SKM-1 treated with dmso at 0.1 percent for 144 hours (cell line): ENCODE data around the gene EPB42.
A peak's percentile ranks its signal among the peaks of the same experiment; 100 is the strongest.
"Not testable (repeated sequence)": the region's sequence is repeated elsewhere in the genome, so short reads cannot be mapped to it uniquely, and the experiment has no call there.

Experiments
- DNase-seq: peaks from one replicate; lab custom pipeline; 2025; ENCODE audit not compliant: unreplicated experiment; lab: John Stamatoyannopoulos, UW

Gene EPB42

DNA sequence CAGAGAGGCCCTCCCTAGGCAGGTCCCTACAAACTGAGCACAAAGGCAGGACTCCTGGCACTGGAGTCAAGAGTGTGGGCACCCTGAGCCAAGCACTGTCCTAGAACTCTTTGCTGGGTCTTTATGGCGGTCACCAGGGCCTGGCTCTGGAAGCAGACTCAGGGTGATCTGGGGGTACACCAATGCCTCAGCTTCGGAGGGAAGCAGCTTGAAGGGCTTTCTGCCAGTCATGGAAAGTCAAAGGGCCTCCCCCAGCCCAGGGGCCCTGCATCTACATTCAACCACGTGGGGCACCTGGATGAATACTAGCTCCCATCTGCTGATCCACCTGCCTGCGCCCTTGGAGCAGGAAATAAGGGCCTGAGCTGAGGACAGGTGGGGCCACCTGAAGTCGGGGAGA lies 7.4 kb downstream of the EPB42 start:
- no peak for DNase-seq

DNA sequence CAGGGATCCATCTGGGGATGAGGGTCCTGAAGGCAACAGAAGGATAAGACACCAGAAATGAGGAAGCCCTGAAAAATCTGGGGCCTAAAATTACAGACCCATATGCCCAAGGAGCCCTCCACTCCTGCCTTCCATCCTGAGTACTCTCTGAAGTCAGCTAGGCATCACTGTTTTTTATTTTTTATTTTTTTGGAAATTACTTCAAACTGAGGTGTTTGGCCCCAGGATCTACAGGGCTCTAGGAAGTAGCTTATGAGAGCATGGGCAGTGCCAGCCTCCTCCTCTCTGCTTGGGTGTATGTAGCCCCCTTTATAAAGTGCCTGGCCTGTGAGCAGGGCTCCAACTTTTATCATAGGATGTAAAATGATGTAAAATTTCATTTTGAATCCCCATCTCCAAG lies 7.9 kb downstream of the EPB42 start:
- DNase-seq, result no peak

DNA sequence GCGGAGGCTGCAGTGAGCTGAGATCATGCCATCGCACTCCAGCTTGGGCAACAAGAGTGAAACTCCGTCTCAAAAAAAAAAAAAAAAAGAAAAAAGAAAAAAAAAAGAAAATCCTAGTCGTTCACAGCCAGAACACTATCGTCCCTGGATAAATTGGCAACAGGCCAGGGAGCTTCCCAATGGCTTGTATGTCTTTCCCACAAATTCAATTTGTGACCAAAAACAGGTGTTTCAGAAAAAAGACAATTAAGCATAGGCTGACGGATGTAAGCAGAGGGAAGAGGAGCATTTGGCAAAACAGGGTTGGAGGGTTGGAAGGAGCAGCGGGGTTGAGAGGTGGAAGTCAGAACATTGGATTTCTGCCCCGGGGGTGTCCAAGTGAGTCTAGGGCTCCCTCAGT lies 8.5 kb downstream of the EPB42 start:
- DNase-seq, result no peak

DNA sequence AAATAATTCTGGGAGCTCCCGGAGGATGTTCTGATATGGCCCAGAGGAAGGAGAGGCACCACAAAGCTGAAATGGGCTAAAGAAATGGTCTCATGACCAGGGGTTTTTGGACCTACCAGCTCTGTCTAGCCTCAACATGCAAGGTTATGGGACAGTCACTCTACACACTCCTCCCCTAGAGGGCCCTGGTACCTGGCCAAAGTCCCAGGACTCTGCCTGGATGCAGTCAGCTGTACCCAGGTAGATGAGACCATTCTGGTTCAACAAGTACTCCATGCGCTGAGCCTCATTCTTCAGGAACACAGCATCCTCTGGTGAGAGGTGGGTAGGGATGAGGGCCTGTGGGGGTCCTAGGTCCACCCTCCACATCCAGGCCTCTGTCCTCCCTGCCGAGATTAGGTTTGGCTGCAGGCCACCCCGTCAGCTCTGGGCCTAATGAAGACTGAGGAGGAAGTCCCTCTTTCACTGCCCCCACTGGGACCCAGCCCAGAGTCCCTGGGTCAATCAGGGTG lies 9.5 kb downstream of the EPB42 start:
- DNase-seq, result no peak

DNA sequence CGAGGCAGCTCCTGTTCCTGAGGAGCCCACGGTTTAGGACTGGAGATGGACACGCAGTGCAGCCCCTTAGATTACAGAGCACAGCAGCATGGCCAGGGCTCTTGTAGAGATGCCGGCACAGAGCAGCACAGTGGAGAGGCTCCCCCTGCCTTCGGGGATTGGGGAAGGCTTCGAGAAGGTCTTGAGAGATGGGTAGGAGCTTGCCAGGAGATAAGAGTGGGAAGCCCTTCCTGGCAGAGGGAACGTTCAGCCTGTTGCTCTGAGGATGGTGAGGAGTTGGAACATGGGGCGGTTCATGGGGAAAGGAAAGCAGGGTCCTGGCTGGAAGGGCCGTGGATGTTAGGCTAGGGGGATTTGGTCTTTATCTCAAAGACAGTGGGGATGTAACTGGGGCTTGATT lies 10.0 kb downstream of the EPB42 start:
- no peak for DNase-seq

DNA sequence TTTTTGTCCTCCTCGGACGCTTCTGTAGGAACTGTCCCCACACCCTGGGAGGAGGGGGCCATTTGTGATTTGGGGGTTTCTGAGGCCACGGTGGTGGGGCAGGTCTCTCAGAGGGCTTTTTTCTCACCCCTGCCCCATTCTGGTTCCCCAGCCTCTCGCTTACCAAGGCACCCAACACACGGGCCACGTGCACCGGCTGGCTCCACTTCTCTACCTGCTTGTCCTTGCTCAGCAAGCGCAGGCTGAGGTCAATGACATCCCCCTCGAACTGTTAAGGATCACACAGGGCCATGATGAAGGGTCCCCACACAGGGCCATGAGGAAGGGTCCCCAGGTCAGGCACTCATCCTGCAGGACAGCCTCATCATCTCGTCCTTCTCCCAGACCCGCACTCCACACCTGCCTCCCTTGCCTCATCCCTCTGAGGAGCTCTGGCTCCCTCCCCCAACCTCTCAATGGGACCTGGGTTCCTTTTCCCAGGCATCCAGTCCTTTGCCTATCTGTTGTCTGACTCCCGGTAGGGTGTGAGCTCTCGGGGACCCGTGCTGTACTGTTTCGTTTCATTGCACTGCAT lies 10.6 kb downstream of the EPB42 start:
- no peak for DNase-seq

DNA sequence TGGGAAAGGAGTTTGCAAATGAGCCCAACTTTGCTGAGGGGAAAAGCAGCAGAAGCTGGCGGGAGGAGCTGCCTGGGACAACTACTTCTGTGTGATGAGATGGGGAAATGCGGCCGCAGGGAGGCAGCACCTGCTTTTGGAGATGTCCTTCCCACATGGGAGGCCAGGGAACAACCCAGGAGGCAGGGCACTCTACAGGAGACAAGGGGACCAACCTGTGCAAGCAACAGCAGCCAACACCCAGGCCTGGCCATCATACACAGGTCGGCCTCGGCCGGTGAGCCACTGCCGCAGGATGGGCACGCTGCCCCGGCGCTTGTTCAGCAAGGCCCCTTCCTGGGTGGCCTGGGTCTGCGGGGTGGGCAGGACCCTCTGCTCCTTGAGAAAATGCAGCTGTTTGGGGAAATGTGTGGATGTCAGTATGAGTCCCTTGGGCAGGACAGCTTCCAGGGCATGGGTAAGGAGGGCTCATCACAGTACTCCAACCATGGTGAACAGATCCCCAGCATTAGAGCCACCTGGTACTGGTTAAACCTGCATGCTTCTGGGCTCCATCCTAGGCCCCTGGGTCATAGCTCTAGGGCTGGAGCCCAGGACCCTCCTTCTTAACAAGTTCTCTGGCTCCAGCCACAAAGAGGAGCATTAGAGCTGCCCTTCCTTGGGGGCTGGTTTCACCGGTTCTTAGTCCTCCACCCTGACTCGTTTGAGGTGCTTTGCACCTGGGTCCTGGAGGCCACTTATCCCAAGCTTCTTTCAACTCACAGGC lies 11.6 kb downstream of the EPB42 start:
- DNase-seq, result no peak

DNA sequence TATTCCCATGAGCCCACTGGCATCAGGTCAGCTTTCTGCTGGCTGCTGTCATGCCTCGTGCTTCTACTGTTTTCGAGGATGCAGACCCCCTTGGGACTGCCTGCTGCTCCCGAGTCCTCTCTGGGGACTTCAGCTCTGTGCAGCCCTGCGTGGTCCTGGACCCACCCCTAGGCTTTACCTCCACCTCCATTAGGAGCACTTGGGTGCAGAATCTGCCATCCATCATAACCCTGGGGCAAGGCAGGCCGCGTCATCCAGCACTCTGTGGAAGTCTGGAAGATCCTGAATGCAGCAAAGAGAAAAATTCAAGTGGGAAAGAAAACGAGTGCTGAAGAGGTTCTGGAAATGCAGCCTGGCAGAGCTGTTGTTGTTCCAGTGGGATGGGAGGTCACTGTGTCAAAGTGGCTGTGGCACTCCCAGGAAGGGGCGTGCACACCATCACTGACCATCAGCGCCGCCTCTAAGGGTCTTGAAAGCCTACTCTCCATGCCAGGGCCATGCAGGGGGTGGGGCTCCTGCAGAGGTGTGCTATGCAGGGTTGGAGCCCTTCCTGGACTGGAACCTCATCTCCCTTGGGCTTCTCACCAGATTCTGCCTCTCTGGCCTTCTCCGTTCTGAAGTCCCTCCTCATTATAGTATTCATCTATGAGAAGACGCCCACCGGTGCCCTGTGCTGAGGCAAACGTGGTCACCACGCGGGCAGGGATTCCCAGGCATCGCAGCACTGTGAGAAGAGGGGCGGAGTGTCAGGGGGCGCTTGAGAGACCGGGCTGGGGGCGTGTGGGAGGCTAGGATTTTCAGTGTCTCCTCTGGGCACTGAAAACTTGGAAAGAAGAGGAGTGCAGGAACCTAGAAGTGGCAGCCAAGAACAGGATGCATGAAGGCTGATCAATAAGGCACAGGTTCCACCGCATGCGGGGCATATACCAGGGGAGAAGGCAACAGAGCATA lies 12.5 kb downstream of the EPB42 start:
- no peak for DNase-seq

DNA sequence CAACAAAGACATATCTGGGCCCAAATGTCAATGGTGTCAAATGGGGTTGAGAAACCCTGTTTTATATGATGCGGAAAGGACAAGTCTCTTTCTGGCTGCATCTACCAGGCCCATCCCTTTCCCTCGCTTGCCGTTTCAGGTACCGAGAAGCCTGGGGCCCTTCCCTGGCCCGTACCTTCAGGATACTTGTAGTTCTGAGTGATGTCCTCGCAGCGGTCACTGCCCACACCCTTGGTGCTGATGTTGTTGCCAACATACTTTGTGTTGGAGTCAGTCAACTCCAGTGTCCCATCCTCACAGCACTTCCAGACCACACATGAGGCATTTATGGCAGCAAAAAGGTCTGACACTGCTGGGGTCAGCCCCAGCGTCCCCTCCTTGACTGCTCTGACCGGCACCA lies 13.8 kb downstream of the EPB42 start:
- DNase-seq, result no peak

DNA sequence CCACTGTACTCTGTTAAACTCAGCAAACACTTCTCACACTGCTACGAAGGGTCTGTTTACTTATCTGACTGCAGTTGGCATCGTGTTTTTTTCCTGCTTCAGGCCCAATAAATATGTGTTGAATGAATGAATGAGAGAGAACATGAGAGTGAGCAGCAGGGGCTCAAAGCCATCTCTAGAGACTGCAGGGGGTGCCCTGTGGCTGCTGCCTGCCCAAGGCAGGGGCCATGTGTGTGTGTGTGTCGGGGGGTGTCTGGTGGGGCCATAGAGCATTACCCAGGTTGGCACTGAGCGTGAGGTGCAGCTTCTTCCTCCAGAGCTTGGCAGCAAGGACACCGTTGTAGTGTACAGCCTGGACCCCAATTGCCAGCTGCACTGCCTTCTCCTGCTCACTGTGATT lies 14.8 kb downstream of the EPB42 start:
- DNase-seq, result no peak

DNA sequence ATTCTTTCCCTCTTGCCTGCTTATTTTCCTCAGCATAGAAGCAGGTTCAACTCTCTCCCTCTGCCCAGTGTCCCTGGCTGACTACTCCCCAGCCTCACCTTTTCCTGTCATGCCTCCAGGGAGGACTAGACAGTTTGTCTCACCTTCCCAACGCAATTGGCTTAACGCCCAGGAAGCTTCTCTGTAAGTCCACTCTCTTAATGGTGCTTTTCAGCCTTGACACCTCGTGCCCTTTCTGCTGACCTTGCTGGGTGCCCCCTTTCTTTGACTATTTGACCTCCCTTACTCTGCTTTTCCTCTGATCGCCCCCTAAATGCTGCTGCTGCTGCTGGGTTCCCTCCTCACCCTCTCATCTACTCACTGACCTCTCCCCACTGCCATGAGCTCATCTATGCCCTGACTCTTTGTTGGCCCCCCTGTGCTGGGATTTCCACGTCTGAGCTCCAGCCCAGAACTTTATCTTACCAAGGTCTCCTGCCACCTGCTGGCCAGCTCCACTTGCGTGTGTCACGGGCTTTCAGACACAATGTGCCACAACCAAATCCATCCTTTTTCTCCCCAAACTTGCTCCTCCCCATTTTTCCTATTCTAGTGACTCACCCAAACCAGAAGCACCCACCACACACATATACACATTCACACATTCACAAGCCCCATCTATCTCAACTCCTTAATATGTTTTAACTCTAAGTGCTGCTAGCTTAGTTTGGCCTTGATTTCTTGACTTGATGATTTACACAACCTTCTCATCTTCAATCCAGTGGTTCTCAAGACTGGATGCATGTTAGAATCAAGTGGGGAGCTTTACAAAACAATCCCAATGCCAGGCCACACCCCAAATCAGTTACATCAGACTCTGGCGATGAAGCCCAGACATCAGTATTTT lies 16.6 kb downstream of the EPB42 start:
- peak; percentile 23 for DNase-seq

DNA sequence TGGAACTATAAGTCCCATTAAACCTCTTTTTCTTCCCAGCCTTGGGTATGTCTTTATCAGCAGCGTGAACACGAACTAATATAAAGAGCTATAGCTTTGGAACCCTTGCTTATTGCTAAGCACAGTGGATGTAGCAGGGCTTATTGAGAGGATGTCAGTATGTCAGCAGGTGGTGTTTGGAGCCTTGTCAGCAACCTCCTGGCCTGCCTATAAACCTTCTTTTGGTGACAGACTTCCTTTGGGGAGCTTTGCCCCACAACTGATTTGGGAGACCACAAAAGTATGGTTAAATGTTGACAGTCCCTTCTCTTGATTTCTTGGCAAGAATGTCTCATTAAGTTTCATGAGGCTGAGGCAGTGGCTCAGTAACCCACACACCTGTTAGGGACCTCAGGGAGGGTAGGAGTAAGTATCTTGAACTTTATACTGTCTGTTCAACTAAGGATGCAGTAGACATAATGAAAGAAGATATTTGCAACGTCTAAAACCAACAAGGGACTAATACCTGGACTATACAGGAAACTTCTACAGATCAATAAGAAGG lies 20.8 kb downstream of the EPB42 start:
- no peak for DNase-seq

DNA sequence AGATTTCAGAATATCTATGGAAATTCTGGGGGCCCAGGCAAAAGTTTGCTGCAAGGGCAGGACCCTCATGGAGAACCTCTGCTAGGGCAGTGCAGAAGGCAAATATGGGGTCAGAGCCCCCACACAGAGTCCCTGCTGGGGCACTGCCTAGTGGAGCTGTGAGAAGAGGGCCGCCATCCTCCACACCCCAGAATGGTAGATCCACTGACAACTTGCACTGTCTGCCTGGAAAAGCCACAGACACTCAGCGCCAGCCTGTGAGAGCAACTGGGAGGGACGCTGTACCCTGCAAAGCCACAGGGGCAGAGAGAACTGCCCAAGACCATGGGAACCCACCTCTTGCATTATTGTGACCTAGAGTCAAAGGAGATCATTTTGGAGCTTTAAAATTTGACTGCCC lies 21.8 kb downstream of the EPB42 start:
- no peak for DNase-seq

DNA sequence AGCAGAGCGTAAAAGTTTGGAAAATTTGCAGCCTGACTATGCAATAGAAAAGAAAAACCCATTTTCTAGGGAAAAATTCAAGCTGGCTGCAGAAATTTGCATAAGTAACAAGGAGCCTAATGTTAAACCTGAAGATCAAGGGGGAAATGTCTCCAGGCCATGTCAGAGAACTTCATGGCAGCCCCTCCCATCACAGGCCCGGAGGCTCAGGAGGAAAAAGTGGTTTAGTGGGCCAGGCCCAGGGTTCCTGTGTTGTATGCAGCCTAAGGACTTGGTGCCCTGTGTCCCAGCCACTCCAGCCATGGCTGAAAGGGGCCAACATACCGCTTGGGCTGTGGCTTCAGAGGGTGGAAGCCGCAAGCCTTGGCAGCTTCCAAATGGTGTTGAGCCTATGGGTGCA lies 22.3 kb downstream of the EPB42 start:
- DNase-seq, result not testable (repeated sequence)

DNA sequence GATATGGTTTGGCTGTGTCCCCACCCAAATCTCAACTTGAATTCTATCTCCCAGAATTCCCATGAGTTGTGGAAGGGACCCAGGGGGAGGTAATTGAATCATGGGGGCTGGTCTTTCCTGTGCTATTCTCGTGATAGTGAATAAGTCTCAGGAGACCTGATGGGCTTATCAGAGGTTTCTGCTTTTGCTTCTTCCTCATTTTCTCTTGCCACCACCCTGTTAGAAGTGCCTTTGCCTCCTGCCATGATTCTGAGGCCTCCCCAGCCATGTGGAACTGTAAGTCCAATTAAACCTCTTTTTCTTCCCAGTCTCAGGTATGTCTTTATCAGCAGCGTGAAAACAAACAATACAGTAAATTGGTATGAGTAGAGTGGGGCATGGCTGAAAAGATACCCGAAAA lies 23.0 kb downstream of the EPB42 start:
- DNase-seq, result not testable (repeated sequence)

DNA sequence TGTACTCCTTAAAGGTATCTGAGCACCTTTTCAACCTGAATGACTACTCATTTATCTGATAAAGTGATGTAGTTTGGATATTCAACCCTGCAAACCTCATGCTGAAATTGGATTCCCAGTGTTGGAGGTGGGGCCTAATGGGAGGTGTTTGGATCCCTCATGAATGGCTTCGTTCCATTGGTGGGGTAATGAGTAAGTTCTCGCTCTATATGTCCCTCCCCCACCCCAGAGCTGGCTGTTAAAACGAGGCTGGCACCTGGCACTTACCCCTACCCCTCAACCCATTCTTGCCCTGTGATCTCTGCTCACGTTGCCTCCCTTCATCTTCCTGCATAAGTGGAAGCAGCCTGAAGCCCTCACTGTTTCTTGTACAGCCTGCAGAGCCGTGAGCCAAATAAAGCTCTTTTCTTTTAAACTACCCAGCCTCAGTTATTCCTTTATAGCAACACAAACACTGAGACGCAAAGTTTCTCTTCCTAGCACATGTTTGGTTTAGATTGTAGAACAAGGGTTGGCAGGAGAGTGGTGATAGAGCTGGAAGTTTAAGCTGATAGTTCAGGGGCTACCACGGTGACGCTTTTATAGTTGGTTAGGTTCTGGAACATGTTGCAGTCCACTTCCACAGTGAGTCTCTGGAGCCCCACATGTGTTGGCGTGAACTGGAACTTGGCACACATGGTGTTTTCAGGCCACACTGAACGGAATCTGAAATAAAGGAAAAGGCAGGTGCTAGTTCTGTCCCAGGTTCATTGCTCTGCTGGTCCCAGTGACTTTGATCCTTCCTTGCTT lies 23.9 kb downstream of the EPB42 start:
- no peak for DNase-seq

DNA sequence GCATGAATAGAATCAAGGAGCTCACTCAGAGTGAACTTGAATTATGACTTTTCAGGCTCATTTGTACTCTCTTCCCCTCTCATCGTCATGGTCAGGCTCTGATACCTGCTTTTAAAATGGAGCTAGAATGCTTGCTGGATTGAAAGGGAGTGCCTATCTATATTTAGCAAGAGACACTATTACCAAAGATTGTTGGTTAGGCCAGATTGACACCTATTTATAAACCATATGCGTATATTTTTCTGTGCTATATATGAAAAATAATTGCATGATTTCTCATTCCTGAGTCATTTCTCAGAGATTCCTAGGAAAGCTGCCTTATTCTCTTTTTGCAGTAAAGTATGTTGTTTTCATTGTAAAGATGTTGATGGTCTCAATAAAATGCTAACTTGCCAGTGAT lies 26.0 kb downstream of the EPB42 start:
- no peak for DNase-seq

DNA sequence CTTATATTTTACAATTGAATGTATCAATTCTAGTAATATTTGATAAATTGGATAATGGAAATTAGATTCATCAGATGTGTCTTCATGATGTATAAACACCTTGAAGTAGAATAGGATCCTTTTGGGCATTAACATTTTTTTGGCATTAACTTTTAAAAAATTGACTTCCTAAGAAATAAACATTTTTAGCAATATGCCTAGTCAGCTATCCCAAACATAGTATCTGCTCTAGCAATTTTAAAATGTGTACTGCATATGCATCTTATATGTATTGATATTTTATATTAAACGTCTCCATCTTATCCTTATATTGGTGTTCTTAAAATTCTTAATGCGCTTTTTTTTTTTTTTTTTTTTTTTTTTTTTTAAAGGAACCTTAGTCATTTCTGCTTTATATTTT lies 27.1 kb downstream of the EPB42 start:
- DNase-seq, result no peak

DNA sequence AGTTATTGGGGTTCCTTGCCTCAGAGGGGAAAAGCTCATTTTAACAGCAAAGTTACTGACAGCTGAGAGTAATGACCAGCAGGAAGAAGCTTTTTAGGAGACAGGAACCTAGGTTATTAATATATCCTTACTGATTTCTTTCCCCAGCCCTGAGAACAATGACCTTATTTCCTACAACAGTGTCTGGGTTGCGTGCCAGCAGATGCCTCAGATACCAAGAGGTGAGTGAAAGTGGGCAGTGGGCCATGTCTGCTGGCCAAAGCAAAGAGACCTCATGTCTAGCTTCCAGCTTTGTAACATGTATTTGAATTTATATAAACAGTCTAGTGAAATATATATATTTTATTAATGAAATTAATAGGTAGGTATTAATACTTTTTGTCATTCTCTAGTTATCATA lies 30.6 kb downstream of the EPB42 start:
- DNase-seq, result no peak

DNA sequence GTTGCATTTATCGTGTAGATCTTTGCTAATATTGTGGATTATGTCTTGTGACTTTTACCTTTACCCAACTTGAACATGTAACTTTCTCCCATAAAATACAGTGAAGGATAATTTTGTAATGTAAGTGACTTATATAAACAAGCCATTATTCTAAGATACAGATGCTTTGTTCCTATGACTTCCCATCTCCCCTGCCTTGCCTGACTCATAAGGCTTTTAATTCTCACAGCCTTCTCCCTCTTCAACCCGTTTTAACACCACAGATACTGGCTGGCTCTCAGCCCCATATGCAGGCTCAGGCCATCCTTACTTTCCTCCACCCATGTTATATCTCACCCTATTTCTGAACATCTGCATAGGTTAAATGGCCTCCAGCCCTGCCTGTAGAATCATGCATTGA lies 31.5 kb downstream of the EPB42 start:
- DNase-seq, result no peak
